Measurements from ENCODE around the gene ZFC3H1.
A peak's percentile ranks its signal among the peaks of the same experiment; 100 is the strongest.

Gene ZFC3H1

DNA sequence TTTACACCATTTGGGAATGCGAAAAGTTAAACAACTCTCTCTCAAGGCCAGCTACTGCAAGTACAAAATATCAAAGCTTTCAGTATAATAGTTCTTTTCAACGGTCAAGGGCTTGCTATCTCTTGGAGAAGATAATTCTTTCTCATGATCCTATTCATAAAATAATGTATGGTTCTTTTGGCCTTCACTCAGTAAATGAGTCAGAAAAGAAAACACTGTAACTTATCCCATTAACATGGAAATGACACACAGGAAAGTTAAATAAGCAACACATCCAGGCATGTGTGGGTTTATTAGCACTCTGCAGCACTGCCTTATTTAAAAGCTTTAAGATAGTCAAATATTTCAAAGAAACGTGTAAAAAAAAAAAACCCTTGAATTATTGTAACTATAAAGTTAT lies 36.9 kb downstream of the ZFC3H1 start:
- in situ Hi-C loops (cut with HindIII; ENCODE audit: low sequenced_read_pairs), result no loop called here
- peak; percentile 48 for DNase-seq (ENCODE audit: low read depth, low spot score)
- H3K4me3 ChIP-seq (ENCODE audit: low read depth, low read length), result no peak overlapping the region
- TF ChIP-seq, protein P1, sequence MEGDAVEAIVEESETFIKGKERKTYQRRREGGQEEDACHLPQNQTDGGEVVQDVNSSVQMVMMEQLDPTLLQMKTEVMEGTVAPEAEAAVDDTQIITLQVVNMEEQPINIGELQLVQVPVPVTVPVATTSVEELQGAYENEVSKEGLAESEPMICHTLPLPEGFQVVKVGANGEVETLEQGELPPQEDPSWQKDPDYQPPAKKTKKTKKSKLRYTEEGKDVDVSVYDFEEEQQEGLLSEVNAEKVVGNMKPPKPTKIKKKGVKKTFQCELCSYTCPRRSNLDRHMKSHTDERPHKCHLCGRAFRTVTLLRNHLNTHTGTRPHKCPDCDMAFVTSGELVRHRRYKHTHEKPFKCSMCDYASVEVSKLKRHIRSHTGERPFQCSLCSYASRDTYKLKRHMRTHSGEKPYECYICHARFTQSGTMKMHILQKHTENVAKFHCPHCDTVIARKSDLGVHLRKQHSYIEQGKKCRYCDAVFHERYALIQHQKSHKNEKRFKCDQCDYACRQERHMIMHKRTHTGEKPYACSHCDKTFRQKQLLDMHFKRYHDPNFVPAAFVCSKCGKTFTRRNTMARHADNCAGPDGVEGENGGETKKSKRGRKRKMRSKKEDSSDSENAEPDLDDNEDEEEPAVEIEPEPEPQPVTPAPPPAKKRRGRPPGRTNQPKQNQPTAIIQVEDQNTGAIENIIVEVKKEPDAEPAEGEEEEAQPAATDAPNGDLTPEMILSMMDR (IDR thresholded peaks at IDR 0.05; ENCODE audit: low read depth, low read length), result no peak

DNA sequence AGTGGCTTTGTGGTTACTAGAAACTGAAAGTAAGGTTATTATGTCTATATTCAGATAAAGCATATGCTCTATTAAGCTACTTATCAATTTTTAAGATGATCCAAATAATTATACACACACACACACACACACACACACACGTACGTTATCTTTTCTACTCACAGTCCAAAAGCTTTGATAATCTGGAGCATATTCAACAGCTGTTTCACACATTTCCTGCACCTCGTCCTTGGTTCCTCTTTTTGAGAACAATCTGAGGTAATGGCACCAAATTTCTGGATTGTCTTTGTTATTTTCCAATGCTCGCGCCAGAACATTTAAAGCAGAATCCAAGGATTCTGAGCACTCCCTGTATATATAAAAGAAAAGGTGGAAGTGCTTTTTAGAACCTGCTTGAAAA lies 37.5 kb downstream of the ZFC3H1 start:
- TF ChIP-seq, protein P1 (IDR thresholded peaks at IDR 0.05; ENCODE audit: low read depth, low read length), result no peak
- DNase-seq (ENCODE audit: low read depth, low spot score), result no peak
- in situ Hi-C loops (cut with HindIII; ENCODE audit: low sequenced_read_pairs), result no loop called here
- H3K4me3 ChIP-seq (ENCODE audit: low read depth, low read length), result no peak overlapping the region

DNA sequence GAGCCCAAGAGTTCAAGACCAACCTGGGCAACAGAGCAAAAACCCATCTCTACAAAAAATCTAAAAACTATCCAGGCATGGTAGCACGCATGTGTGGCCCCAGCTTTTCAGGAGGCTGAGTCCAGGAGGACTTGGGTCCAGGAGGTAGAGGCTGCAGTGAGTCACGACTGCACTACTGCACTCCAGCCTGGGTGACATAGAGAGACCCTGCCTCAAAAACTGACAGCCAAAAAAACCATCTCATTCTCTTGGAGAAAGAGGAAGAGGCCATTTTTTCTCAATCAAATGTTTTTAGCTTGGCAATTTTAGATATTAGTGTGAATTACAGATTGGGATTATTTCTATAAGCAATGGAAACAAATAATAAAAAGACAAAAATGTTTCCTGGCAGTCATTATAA lies 38.2 kb downstream of the ZFC3H1 start:
- in situ Hi-C loops (cut with HindIII; ENCODE audit: low sequenced_read_pairs), result no loop called here
- TF ChIP-seq, protein P1 (IDR thresholded peaks at IDR 0.05; ENCODE audit: low read depth, low read length), result no peak
- DNase-seq (ENCODE audit: low read depth, low spot score), result no peak
- H3K4me3 ChIP-seq (ENCODE audit: low read depth, low read length), result no peak overlapping the region

DNA sequence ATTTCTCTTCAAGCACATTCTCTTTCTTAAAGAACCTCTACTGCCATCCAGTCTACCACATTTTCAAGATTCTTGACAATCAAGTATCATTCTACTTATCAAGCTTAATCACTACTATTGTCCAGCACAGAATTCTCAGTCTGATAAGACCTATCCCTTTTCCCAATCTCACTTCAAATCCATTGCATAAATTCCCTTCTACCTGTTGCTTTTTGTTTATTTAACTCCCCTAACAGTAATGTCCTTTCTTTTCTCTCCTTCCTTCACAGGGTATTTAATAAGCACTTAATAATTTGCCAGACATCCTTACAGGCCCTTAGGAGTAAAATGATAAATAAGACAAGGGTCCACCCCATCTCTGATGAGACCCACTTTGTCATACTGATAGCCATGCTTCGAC lies 41.7 kb downstream of the ZFC3H1 start:
- TF ChIP-seq, protein P1 (IDR thresholded peaks at IDR 0.05; ENCODE audit: low read depth, low read length), result no peak
- in situ Hi-C loops (cut with HindIII; ENCODE audit: low sequenced_read_pairs), result no loop called here
- no peak for DNase-seq (ENCODE audit: low read depth, low spot score)
- H3K4me3 ChIP-seq (ENCODE audit: low read depth, low read length), result no peak overlapping the region

DNA sequence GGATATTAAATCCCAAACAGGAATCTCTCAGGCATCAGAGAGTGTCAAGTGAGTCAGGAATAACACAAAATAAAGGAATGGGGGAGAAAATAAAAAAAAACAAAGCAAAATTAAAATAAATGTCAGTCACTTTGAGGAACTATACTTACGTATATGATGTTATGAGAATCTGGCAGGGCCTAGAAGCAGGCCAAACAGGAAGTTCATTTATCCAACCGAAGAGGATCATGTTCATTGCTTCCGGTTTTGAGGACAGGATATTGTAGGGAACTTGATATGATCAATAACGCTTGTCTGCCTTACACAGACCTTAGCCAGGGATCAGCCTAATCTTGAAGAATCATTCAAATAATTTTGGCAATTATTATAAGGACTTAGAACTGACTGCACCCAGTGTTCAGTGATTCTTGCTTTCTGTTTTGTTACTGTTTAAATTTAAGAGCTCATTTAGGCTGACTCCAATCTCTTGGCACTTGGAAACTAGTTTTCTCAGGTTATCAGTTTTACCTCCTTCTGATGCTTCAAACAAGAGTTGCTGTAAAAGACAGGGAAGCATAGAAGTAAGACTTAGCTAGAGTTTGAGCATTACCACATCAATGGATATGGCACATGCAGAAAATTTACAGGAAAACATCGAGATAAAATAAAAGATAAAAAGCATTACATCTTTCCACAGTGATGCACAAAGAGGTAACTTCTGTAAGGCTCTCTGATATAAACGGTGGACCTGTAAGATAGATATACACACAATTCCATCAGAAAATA lies 53.4 kb downstream of the ZFC3H1 start:
- TF ChIP-seq, protein P1 (IDR thresholded peaks at IDR 0.05; ENCODE audit: low read depth, low read length), result no peak
- in situ Hi-C loops (cut with HindIII; ENCODE audit: low sequenced_read_pairs), result no loop called here
- no peak for DNase-seq (ENCODE audit: low read depth, low spot score)
- H3K4me3 ChIP-seq (ENCODE audit: low read depth, low read length), result no peak overlapping the region

DNA sequence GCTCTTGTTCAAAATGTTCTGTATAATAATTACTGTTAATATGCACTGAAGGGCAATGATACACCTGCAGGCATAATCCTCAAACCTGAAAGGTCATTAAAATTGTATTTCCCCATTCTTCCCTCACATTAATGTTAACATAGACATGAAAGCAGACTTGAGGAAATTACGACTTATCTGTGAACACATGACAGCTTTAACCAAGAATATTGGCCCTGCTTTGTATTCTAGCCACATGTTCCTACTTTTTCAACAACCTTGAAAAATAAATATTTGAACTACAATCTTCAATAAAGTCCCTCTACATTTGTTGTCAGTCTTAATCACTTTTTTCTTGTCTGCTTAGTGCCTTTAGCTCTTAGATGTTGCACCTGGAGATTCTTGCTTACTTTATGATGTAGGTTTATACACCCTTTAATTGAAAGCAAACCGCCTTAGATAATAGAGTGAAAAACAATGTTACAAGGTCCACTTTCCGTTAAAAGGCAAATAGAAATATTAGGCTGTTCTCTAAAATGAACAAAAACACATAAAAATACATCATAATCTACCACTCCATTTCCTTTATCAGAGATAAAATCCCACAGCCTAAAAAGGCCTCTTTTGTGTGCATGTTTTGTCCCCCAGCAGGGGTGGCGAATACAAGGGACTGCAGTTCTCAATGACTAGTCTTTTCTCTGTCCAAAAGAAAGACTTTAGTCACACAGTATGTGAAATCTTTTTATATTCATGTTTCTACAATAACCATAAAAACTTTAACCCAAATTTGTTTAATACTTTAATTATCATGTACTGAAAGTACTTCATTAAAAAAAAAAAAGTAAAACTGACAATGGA lies 55.9 kb downstream of the ZFC3H1 start:
- DNase-seq (ENCODE audit: low read depth, low spot score), result no peak
- TF ChIP-seq, protein P1 (IDR thresholded peaks at IDR 0.05; ENCODE audit: low read depth, low read length), result no peak

More for the DNA sequence above, 55.9 kb downstream of the ZFC3H1 start:
- no peak overlapping the region for H3K4me3 ChIP-seq (ENCODE audit: low read depth, low read length)
- in situ Hi-C loops (cut with HindIII; ENCODE audit: low sequenced_read_pairs), result no loop called here
